HepG2 (cell line): ENCODE results near the gene CA7. TPM values are rescaled to one million over a fixed set of nuclear protein-coding genes. Genes with fewer than 3 reads are reported as not detected.
A peak's percentile ranks its signal among the peaks of the same experiment; 100 is the strongest.

ENCODE experiments used
- ATAC-seq: fragments of 200-7000 bp; cut with Tn5 transposase; 3 replicates; pipeline ENCODE4 v1.9.1; 2020; ENCODE audit warnings: mild to moderate bottlenecking, moderate library complexity
- BruUV-seq: library from RNA; stranded (reverse); fragments of 400-500 nt; replicated peaks from 2 replicates; lab custom pipeline; 2021; lab: Mats Ljungman, UMichigan
- CTCF ChIA-PET: fragments of 300-600 bp; formaldehyde crosslinking; extraction: SDS; loops from one replicate; lab custom pipeline; 2021; ENCODE audit warnings: low total read pairs, inconsistent platforms, low intra/inter-chr PET ratio; lab: Yijun Ruan, JAX
- POLR2A ChIA-PET: fragments of 350-600 bp; sonication (Branson Sonifier 250); formaldehyde crosslinking; loops from one replicate; lab custom pipeline; 2020; ENCODE audit warnings: antibody characterized with exemption, inconsistent platforms; lab: Yijun Ruan, JAX
- DNase-seq: peaks from one replicate; pipeline ENCODE4 v3.0.0-alpha.2; 2015; ENCODE audit warnings: low spot score
- FAIRE-seq: peaks from 3 replicates; lab custom pipeline; 2011; peaks lifted over from hg19 to GRCh38; lab: Jason Lieb, UNC
- H2AFZ ChIP-seq: one replicate; pipeline ENCODE4 v1.6.1; 2011; ENCODE audit warnings: low read length, inconsistent platforms
- H3K27ac ChIP-seq: fragments of 300-600 bp; 3 replicates; pipeline ENCODE4 v1.8.0; 2011; ENCODE audit warnings: mixed run types, mild to moderate bottlenecking, mixed read lengths, low read length, inconsistent platforms; ENCODE audit not compliant: insufficient read depth; ENCODE audit errors: extremely low read length
- H3K27me3 ChIP-seq, 2 experiments: fragments of 200-600 bp in 1 of 2; 2 replicates in 1 of 2; 3 replicates in 1 of 2; pipeline versions ENCODE4 v1.6.0 to v1.8.0; 2011; ENCODE audit warnings: low read length in 2 of 2, mild to moderate bottlenecking in 2 of 2, moderate library complexity in 2 of 2, inconsistent platforms in 1 of 2; ENCODE audit not compliant: insufficient read depth in 2 of 2, control insufficient read depth in 1 of 2
- H3K36me3 ChIP-seq, 2 experiments: fragments of 200-600 bp in 1 of 2; replicated peaks in 1 of 2; 2 replicates in 1 of 2; 3 replicates in 1 of 2; pipeline versions ENCODE4 v1.5.1 to v1.8.0; 2011; ENCODE audit warnings: low read length in 2 of 2, inconsistent platforms in 1 of 2; ENCODE audit not compliant: insufficient read depth in 2 of 2, control insufficient read depth in 1 of 2
- H3K4me1 ChIP-seq: 2 replicates; pipeline ENCODE4 v1.5.1; 2012; ENCODE audit warnings: low read length, inconsistent platforms; ENCODE audit not compliant: insufficient read depth
- H3K4me2 ChIP-seq: 2 replicates; pipeline ENCODE4 v1.6.0; 2011; ENCODE audit warnings: low read depth, low read length, inconsistent platforms
- H3K4me3 ChIP-seq, 3 experiments: fragments of 200-600 bp in 1 of 3; sonication (generic), shearing (Covaris generic) in 1 of 3; replicated peaks in 1 of 3; 2 replicates each; pipeline ENCODE4 v1.5.1; 2011 to 2016; ENCODE audit warnings: low read length in 3 of 3, inconsistent platforms in 2 of 3, low read depth in 2 of 3, mild to moderate bottlenecking in 2 of 3, control low read depth in 1 of 3, mixed read lengths in 1 of 3; ENCODE audit not compliant: insufficient read depth in 1 of 3
- H3K79me2 ChIP-seq: one replicate; pipeline ENCODE4 v1.6.1; 2011; ENCODE audit warnings: low read length, inconsistent platforms; ENCODE audit not compliant: insufficient read depth
- H3K9ac ChIP-seq: 2 replicates; pipeline ENCODE4 v1.6.0; 2011; ENCODE audit warnings: mild to moderate bottlenecking, low read depth, low read length, inconsistent platforms; ENCODE audit not compliant: insufficient read depth
- H3K9me3 ChIP-seq: 2 replicates; pipeline ENCODE4 v1.5.1; 2012; ENCODE audit warnings: mild to moderate bottlenecking, low read length
- H4K20me1 ChIP-seq: 2 replicates; pipeline ENCODE4 v1.6.0; 2011; ENCODE audit warnings: inconsistent platforms, mild to moderate bottlenecking, low read length, moderate library complexity; ENCODE audit not compliant: insufficient read depth
- CC2D1A ChIP-seq: sonication (generic); formaldehyde crosslinking; IDR thresholded peaks from 2 replicates; pipeline ENCODE4 v1.8.1; 2023; ENCODE audit warnings: mild to moderate bottlenecking, missing genetic modification reagents
- CENPT ChIP-seq: sonication (generic); formaldehyde crosslinking; IDR thresholded peaks from 2 replicates; pipeline ENCODE4 v1.8.0; 2022; ENCODE audit warnings: low read depth, mild to moderate bottlenecking, moderate library complexity, missing genetic modification reagents
- ETV5 ChIP-seq: IDR thresholded peaks from 2 replicates; pipeline ENCODE4 v1.6.1; 2018; ENCODE audit warnings: missing biosample characterization, missing genetic modification reagents, inconsistent platforms, borderline replicate concordance
- GLI4 ChIP-seq: sonication (generic); formaldehyde crosslinking; IDR thresholded peaks from 2 replicates; pipeline ENCODE4 v1.5.1; 2020; ENCODE audit warnings: missing genetic modification reagents, mild to moderate bottlenecking, moderate library complexity, borderline replicate concordance
- NR2F6 ChIP-seq, 2 experiments: IDR thresholded peaks; 2 replicates each; pipeline ENCODE4 v1.6.1; 2016; ENCODE audit warnings: antibody characterized with exemption in 1 of 2, mild to moderate bottlenecking in 1 of 2
- PHB2 ChIP-seq: fragments of 450-650 bp; IDR thresholded peaks from 2 replicates; pipeline ENCODE4 v1.6.1; 2018; ENCODE audit not compliant: partially characterized antibody
- RARA ChIP-seq: IDR thresholded peaks from 2 replicates; pipeline ENCODE4 v1.6.1; 2016; ENCODE audit warnings: missing genetic modification reagents, missing compliant biosample characterization
- RXRB ChIP-seq: IDR thresholded peaks from 2 replicates; pipeline ENCODE4 v1.6.1; 2016; ENCODE audit warnings: borderline replicate concordance, missing genetic modification reagents, missing compliant biosample characterization
- THRA ChIP-seq: sonication (generic); formaldehyde crosslinking; IDR thresholded peaks from 2 replicates; pipeline ENCODE4 v1.4.0; 2020; ENCODE audit warnings: missing genetic modification reagents, borderline replicate concordance
- ZNF263 ChIP-seq: sonication (generic); formaldehyde crosslinking; IDR thresholded peaks from 2 replicates; pipeline ENCODE4 v1.4.0; 2020; ENCODE audit warnings: missing genetic modification reagents
- ZNF281 ChIP-seq: sonication (generic); formaldehyde crosslinking; IDR thresholded peaks from 2 replicates; pipeline ENCODE4 v1.4.0; 2020; ENCODE audit warnings: missing genetic modification reagents, borderline replicate concordance
- WGBS: methylation state at CpG from one replicate; pipeline ENCODE4 v1.1.6; 2017; ENCODE audit warnings: low lambda C conversion rate; 5-methylcytosine and 5-hydroxymethylcytosine counted together
- in situ Hi-C: cut with HindIII; loops from 2 replicates; pipeline ENCODE4 v1.10.0; 2017; ENCODE audit warnings: low pct_unique_long_range_greater_than_20kb; ENCODE audit not compliant: extremely low pct_ligation_motif_present
- intact Hi-C: fragments of 100-400 bp; cut with micrococcal nuclease; formaldehyde crosslinking; loops from one replicate; pipeline ENCODE4 v1.10.0; 2022; ENCODE audit not compliant: unreplicated experiment
- polyA plus RNA-seq, 8 experiments: library from polyadenylated mRNA; depleted of rRNA in 3 of 8; stranded (reverse) in 7 of 8; unstranded in 1 of 8; fragments of >200 nt; fragmentation: Illumina TruSeq in 4 of 8; extraction: Trizol in 4 of 8; gene quantifications; 2 replicates each; pipeline versions ENCODE4 v1.2.1 to v1.2.3, GENCODE V29; 2011 to 2016; ENCODE audit warnings: low read depth in 4 of 8, missing spikeins in 1 of 8, mixed read lengths in 1 of 8; ENCODE audit not compliant: insufficient read depth in 1 of 8
- total RNA-seq, 5 experiments: library from RNA; depleted of rRNA; stranded (reverse); fragments of >200 nt; fragmentation: Illumina TruSeq; extraction: Trizol; gene quantifications; 2 replicates each; pipeline ENCODE4 v1.2.3, GENCODE V29; 2016; ENCODE audit warnings: low read depth in 1 of 5

Gene CA7
- total and polyA plus RNA-seq, 2 of the 13 experiments (the other 11 are each of a cell fraction or from before 2014, with no cell fraction given) = not detected

- POLR2A ChIA-PET = interaction anchor here (0.6 to 1.6 kb wide), 2 partner anchors 44 to 184 kb away, joined by 3 to 5 read pairs; partner anchors contain the start of gene NAE1
- no peak overlapping the region for H3K27ac ChIP-seq
- in situ Hi-C loops (loop anchor here (25.0 kb wide), 1 partner anchor 462 kb away; no protein-coding TSS in a partner anchor), intact Hi-C loops (loop anchor here (5.0 kb wide), 1 partner anchor 212 kb away; no protein-coding TSS in a partner anchor)
- no peak overlapping the region for H3K9ac ChIP-seq
- no peak overlapping the region for H2AFZ ChIP-seq
- CTCF ChIA-PET = no interaction called here
- peak; percentile 11; the same call in 1 of the 3 replicates for ATAC-seq
- no peaks in the 10 kb centered on the region for H3K36me3 ChIP-seq
- no TSS peak for BruUV-seq
- no peak for DNase-seq
- H3K79me2 ChIP-seq = no peaks in the 10 kb centered on the region
- 0% methylated on average over 1 of the region's 1 CpG for WGBS
- FAIRE-seq = peak; percentile 26
- no peak for TF ChIP-seq PHB2
- TF ChIP-seq ZNF263 (CRISPR knock-in tag) = peak; percentile 58; the same call in 1 of the 2 replicates
- no peaks in the 10 kb centered on the region for H3K9me3 ChIP-seq
- H3K4me1 ChIP-seq = peaks cover 45% of the 10 kb centered on the region
- peaks cover 0 to 8% of the 10 kb centered on the region in 2 experiments; a peak in 2 of 5 replicates for H3K27me3 ChIP-seq
- H3K4me2 ChIP-seq = peak overlapping the region; percentile 36; the same call in 1 of the 2 replicates
- no peak overlapping the region for H3K4me3 ChIP-seq
- no peaks in the 10 kb centered on the region for H4K20me1 ChIP-seq
Observed at GRCh38 chr16:66874079-66874775, 30.0 kb downstream of the CA7 start.

- CTCF ChIA-PET = no interaction called here
- no peak for TF ChIP-seq CC2D1A (CRISPR knock-in tag)
- peak; percentile 90; the same call in 1 of the 2 replicates for TF ChIP-seq THRA (CRISPR knock-in tag)
- TF ChIP-seq ZNF281 (CRISPR knock-in tag) = peak; percentile 37; the same call in 1 of the 2 replicates
- peak; percentile 60; the same call in 1 of the 2 replicates for TF ChIP-seq RXRB
- no peak for TF ChIP-seq CENPT
- TF ChIP-seq ETV5 = peak; percentile 30; the same call in 1 of the 2 replicates
- TF ChIP-seq NR2F6 (IDR thresholded peaks at IDR 0.05) = no peak
- TF ChIP-seq NR2F6 (CRISPR knock-in tag; IDR thresholded peaks at IDR 0.05) = peak; percentile 20; the same call in 1 of the 2 replicates
- 0 out of 2 replicates have a peak, but pooled peaks have one; percentile 32 for TF ChIP-seq GLI4 (CRISPR knock-in tag)
- 0 out of 2 replicates have a peak, but pooled peaks have one; percentile 6 for TF ChIP-seq RARA
- no peak overlapping the region for H3K27ac ChIP-seq
Observed at GRCh38 chr16:66878067-66878466, 33.9 kb downstream of the CA7 start.

More at GRCh38 chr16:66878067-66878466, 33.9 kb downstream of the CA7 start:
- Histone ChIP-seq H3K9me3 (no peaks in the 10 kb centered on the region), H3K36me3 (no peaks in the 10 kb centered on the region; a peak in 1 of 5 replicates), H3K79me2 (peaks cover 17% of the 10 kb centered on the region), H3K27me3 (peaks cover 0 to 3% of the 10 kb centered on the region in 2 experiments; a peak in 1 of 5 replicates), H3K9ac (no peak overlapping the region), H4K20me1 (no peaks in the 10 kb centered on the region), H3K4me3 (no peak overlapping the region), H2AFZ (no peak overlapping the region), H3K4me1 (peaks cover 59% of the 10 kb centered on the region), H3K4me2 (peak overlapping the region; percentile 29)
- intact Hi-C loops = no loop called here
- ATAC-seq (no peak), FAIRE-seq (no peak), DNase-seq (no peak)
- no TSS peak for BruUV-seq
- WGBS = 29% methylated on average over 5 of the region's 5 CpGs
- in situ Hi-C loops = no loop called here
- POLR2A ChIA-PET = no interaction called here
